Smooth muscle cell (in vitro differentiated cells): ENCODE measurements around the gene PLP1. TPM values are rescaled to one million over a fixed set of nuclear protein-coding genes. Genes with fewer than 3 reads are reported as not detected.

ENCODE experiments used
- DNase-seq: peaks from one replicate; lab custom pipeline; 2025; ENCODE audit not compliant: unreplicated experiment; lab: John Stamatoyannopoulos, UW
- H2AFZ ChIP-seq: fragments of 200-600 bp; sonication (generic); 2 replicates; pipeline ENCODE4 v1.6.0; 2016; ENCODE audit warnings: antibody characterized with exemption, low read depth, mild to moderate bottlenecking
- H3F3A ChIP-seq: fragments of 200-600 bp; sonication (generic); 2 replicates; pipeline ENCODE4 v1.6.0; 2017; ENCODE audit warnings: antibody characterized with exemption, low read depth
- H3K27ac ChIP-seq: fragments of 200-600 bp; sonication (generic); 2 replicates; pipeline ENCODE4 v1.5.1; 2016; ENCODE audit warnings: low read depth, mild to moderate bottlenecking
- H3K27me3 ChIP-seq: fragments of 200-600 bp; sonication (generic); 2 replicates; pipeline ENCODE4 v1.6.1; 2016; ENCODE audit warnings: low read depth, mild to moderate bottlenecking
- H3K36me3 ChIP-seq: fragments of 200-600 bp; sonication (generic); 2 replicates; pipeline ENCODE4 v1.5.1; 2016; ENCODE audit warnings: low read depth
- H3K4me1 ChIP-seq: fragments of 200-600 bp; sonication (generic); 2 replicates; pipeline ENCODE4 v1.5.1; 2016; ENCODE audit warnings: low read depth
- H3K4me2 ChIP-seq: fragments of 200-600 bp; sonication (generic); 2 replicates; pipeline ENCODE4 v1.6.0; 2016; ENCODE audit warnings: mild to moderate bottlenecking
- H3K4me3 ChIP-seq: fragments of 200-600 bp; sonication (generic); 2 replicates; pipeline ENCODE4 v1.5.1; 2016; ENCODE audit warnings: mild to moderate bottlenecking
- H3K79me2 ChIP-seq: fragments of 200-600 bp; sonication (generic); 2 replicates; pipeline ENCODE4 v1.6.0; 2016; ENCODE audit warnings: low read depth, mild to moderate bottlenecking
- H3K9ac ChIP-seq: fragments of 200-600 bp; sonication (generic); 2 replicates; pipeline ENCODE4 v1.6.0; 2016; ENCODE audit warnings: low read depth
- H3K9me3 ChIP-seq: fragments of 200-600 bp; sonication (generic); replicated peaks from 2 replicates; pipeline ENCODE4 v1.5.1; 2016; ENCODE audit warnings: low read depth
- H4K20me1 ChIP-seq: fragments of 200-600 bp; sonication (generic); 2 replicates; pipeline ENCODE4 v1.6.0; 2016; ENCODE audit warnings: low read depth
- CTCF ChIP-seq: fragments of 200-600 bp; sonication (generic); IDR thresholded peaks from 2 replicates; pipeline ENCODE4 v1.5.1; 2017; ENCODE audit warnings: borderline replicate concordance, mild to moderate bottlenecking, antibody characterized with exemption; ENCODE audit not compliant: insufficient read depth, poor library complexity, severe bottlenecking
- WGBS: methylation state at CpG from one replicate; pipeline ENCODE4 v1.1.7; 2016; ENCODE audit warnings: low lambda C conversion rate; 5-methylcytosine and 5-hydroxymethylcytosine counted together
- polyA plus RNA-seq: library from polyadenylated mRNA; unstranded; fragments of >200 nt; fragmentation: Nextera tagmentation; extraction: Ambion mirVana; gene quantifications from 2 replicates; pipeline ENCODE4 v1.2.1, GENCODE V29; 2016
- total RNA-seq: library from RNA; depleted of rRNA; stranded (reverse); fragments of >200 nt; gene quantifications from 2 replicates; pipeline ENCODE4 v1.2.3, GENCODE V29; 2014

PLP1 gene
- total and polyA plus RNA-seq, 2 experiments from 2014 or later: not detected

- Histone ChIP-seq H3K4me2 (no peak overlapping the region), H3K4me3 (no peak overlapping the region), H3F3A (no peaks in the 10 kb centered on the region), H3K27me3 (no peaks in the 10 kb centered on the region), H3K27ac (no peak overlapping the region), H3K9me3 (no peaks in the 10 kb centered on the region), H3K79me2 (no peaks in the 10 kb centered on the region), H4K20me1 (no peaks in the 10 kb centered on the region), H3K9ac (no peak overlapping the region), H3K36me3 (no peaks in the 10 kb centered on the region), H3K4me1 (peaks cover 29% of the 10 kb centered on the region), H2AFZ (no peak overlapping the region)
- 56% methylated on average over 6 of the region's 6 CpGs for WGBS
- TF ChIP-seq CTCF: no peak
- DNase-seq: no peak
Observed at GRCh38 chrX:103742339-103742738, 34.3 kb upstream of the PLP1 start.

DNA sequence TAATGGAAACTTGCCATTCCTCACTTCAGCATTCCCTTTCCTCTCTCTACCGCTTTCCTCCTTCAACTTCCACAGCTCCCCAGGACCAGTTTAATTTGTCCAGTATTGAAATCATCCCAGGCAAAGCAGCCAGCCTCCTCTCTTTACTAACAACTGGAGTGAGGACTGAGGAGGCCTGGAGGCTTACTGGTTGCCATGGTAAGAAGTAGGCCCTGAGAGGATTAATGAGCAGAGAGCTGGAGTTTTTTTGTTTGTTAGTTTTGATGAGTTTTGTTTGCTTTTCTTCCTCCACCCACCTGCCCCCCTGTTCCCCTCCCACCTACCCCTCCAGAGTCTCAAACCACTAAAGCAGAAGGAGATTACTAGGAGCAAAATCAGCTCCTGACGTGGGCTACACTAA is 29.5 kb upstream of the PLP1 start:
- no peaks in the 10 kb centered on the region for H3K9me3 ChIP-seq
- TF ChIP-seq CTCF: no peak
- no peak overlapping the region for H2AFZ ChIP-seq
- H3K27ac ChIP-seq: no peak overlapping the region
- H3F3A ChIP-seq: no peaks in the 10 kb centered on the region
- no peaks in the 10 kb centered on the region for H3K79me2 ChIP-seq
- H3K4me1 ChIP-seq: peaks cover 31% of the 10 kb centered on the region
- 47% methylated on average over 2 of the region's 2 CpGs for WGBS
- no peaks in the 10 kb centered on the region for H4K20me1 ChIP-seq
- no peak overlapping the region for H3K9ac ChIP-seq
- DNase-seq: no peak
- H3K4me3 ChIP-seq: no peak overlapping the region
- no peaks in the 10 kb centered on the region for H3K27me3 ChIP-seq
- no peak overlapping the region for H3K4me2 ChIP-seq
- no peaks in the 10 kb centered on the region for H3K36me3 ChIP-seq

DNA sequence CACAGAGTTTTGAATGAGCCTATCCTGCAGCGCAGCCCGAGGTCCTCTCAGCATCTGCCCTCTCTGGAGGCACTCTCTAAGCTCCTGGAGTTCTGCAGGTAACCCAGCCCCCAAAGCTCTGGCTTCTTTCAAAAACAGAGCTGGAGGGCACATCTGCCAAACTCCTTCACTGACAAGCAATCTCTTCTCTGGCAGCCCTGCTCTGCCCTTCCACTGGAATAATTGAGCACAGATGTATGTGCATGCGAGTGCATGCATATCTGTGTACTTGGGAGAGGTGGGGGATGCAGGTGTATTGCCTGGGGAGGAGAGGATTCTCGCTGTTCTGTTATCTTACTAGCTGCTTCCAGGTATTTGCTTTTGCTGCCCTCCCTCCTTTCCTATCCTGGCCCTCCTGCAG is 22.2 kb upstream of the PLP1 start:
- TF ChIP-seq CTCF: no peak
- H3F3A ChIP-seq: no peaks in the 10 kb centered on the region
- no peaks in the 10 kb centered on the region for H4K20me1 ChIP-seq
- no peak overlapping the region for H3K4me2 ChIP-seq
- peaks cover 22% of the 10 kb centered on the region for H3K27me3 ChIP-seq
- no peaks in the 10 kb centered on the region for H3K9me3 ChIP-seq
- no peak for DNase-seq
- no peak overlapping the region for H2AFZ ChIP-seq
- no peak overlapping the region for H3K9ac ChIP-seq
- H3K4me3 ChIP-seq: no peak overlapping the region
- no peak overlapping the region for H3K27ac ChIP-seq
- H3K79me2 ChIP-seq: no peaks in the 10 kb centered on the region
- no peaks in the 10 kb centered on the region for H3K36me3 ChIP-seq
- no peaks in the 10 kb centered on the region for H3K4me1 ChIP-seq
- WGBS: 70% methylated on average over 4 of the region's 4 CpGs

DNA sequence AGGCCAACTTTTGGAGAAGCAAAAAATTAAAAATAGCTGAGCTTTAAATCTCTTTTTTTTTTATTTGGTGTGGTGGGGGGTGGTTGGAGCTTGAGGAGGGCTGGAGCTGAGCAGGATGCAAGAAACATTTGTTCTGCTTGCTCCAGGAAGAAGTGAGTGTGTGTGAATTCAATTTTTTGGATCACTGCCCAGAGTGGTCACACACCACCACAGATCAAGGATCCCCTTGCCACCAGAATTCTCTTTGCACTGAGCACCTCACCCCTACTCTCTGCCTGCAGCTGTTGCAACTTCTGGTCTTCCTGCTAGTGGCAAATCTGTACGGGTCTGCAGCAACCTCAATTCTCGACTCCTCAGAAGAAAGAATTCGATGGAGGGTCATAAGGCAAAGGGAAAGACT is 19.9 kb upstream of the PLP1 start:
- H3K9me3 ChIP-seq: no peaks in the 10 kb centered on the region
- no peaks in the 10 kb centered on the region for H3K36me3 ChIP-seq
- WGBS: 92% methylated on average over 3 of the region's 3 CpGs
- no peak overlapping the region for H3K9ac ChIP-seq
- no peaks in the 10 kb centered on the region for H3K79me2 ChIP-seq
- no peak overlapping the region for H3K4me2 ChIP-seq
- no peak for DNase-seq
- peaks cover 22% of the 10 kb centered on the region for H3K27me3 ChIP-seq
- H3F3A ChIP-seq: no peaks in the 10 kb centered on the region
- no peak overlapping the region for H3K4me3 ChIP-seq
- no peaks in the 10 kb centered on the region for H4K20me1 ChIP-seq
- no peak overlapping the region for H3K27ac ChIP-seq
- H3K4me1 ChIP-seq: no peaks in the 10 kb centered on the region
- H2AFZ ChIP-seq: no peak overlapping the region
- no peak for TF ChIP-seq CTCF
